Measurements from ENCODE around the gene RSAD2.

DNA sequence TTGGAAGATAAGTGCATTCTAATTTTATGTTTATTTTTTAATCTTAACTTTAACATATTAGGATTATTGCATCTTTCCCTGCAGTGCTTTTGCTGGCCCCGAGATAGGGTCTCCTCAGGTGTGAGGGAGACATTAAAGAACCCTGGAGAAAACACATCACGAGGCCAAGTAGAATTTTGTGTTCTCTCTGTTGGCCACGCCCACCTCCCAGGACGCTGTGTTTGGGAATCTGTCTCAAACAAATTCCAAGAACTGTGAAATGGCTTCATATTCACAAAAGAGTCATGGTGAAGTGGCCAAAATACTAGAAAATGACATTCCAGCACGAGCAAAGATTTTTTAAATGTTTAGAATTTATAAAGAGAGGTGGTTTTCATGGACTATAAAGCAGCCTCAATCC lies 67.0 kb downstream of the RSAD2 start:
- TF ChIP-seq CTCF (conservative IDR thresholded peaks at IDR 0.05) (no peak), EZH2 (IDR thresholded peaks at IDR 0.05; ENCODE audit: low read depth) (no peak)

Data from PC-9 (cell line).